Measurements from ENCODE around the gene HMCN1.

GRCh38 chr1:185956881-185957280, 222.7 kb downstream of the HMCN1 start:
- TF ChIP-seq CTCF (conservative IDR thresholded peaks at IDR 0.05) (no peak), ZFX (IDR thresholded peaks at IDR 0.05) (no peak)

Measured in C4-2B (cell line).